H1 (cell line): Measurements from ENCODE around the gene ZFP36L2. TPM values are rescaled to one million over a fixed set of nuclear protein-coding genes. Genes with fewer than 3 reads are reported as not detected.

Experiments used
- CTCF ChIA-PET: fragments of 300-600 bp; sonication (Branson Sonifier 250); formaldehyde crosslinking; loops from one replicate; lab custom pipeline; 2021; ENCODE audit not compliant: partially characterized antibody; lab: Charles Lee
- POLR2A ChIA-PET: fragments of 300-600 bp; sonication (Branson Sonifier 250); formaldehyde crosslinking; loops from one replicate; lab custom pipeline; 2021; ENCODE audit warnings: inconsistent platforms; ENCODE audit not compliant: partially characterized antibody; lab: Charles Lee
- DNase-seq, 2 experiments: peaks; one replicate each; pipeline versions ENCODE4 v3.0.0 to v3.0.0-alpha.2; 2010 to 2022; ENCODE audit warnings: low spot score in 2 of 2, low read depth in 1 of 2, mixed read lengths in 1 of 2
- FAIRE-seq: peaks from 2 replicates; lab custom pipeline; 2011; peaks lifted over from hg19 to GRCh38; lab: Jason Lieb, UNC
- H2AFZ ChIP-seq: 2 replicates; pipeline ENCODE4 v1.8.1; 2012; ENCODE audit warnings: low read length, inconsistent platforms
- H2AK5ac ChIP-seq: 2 replicates; pipeline ENCODE4 v1.6.1; 2013; ENCODE audit warnings: low read depth, low read length
- H2BK120ac ChIP-seq: replicated peaks from 2 replicates; pipeline ENCODE3; 2013; ENCODE audit warnings: low read depth, low read length, inconsistent platforms
- H2BK12ac ChIP-seq: 2 replicates; pipeline ENCODE4 v1.6.1; 2013; ENCODE audit warnings: low read depth, low read length
- H2BK15ac ChIP-seq: 2 replicates; pipeline ENCODE4 v1.6.1; 2013; ENCODE audit warnings: low read length
- H2BK20ac ChIP-seq: 2 replicates; pipeline ENCODE4 v1.6.1; 2013; ENCODE audit warnings: low read length
- H2BK5ac ChIP-seq: 2 replicates; pipeline ENCODE4 v1.6.1; 2013; ENCODE audit warnings: low read depth, low read length
- H3K14ac ChIP-seq: 2 replicates; pipeline ENCODE4 v1.6.1; 2013; ENCODE audit warnings: inconsistent platforms; ENCODE audit not compliant: insufficient read length
- H3K18ac ChIP-seq: 2 replicates; pipeline ENCODE4 v1.6.1; 2013; ENCODE audit warnings: low read length; ENCODE audit errors: extremely low read depth
- H3K23ac ChIP-seq: 2 replicates; pipeline ENCODE4 v1.6.1; 2013; ENCODE audit warnings: inconsistent platforms; ENCODE audit not compliant: insufficient read length
- H3K23me2 ChIP-seq: 2 replicates; pipeline ENCODE4 v1.6.1; 2013; ENCODE audit warnings: low read depth, low read length
- H3K27ac ChIP-seq: 2 replicates; pipeline ENCODE4 v1.6.1; 2011; ENCODE audit warnings: low read depth, low read length, inconsistent platforms
- H3K27me3 ChIP-seq, 4 experiments: replicated peaks in 1 of 4; 1 replicate in 1 of 4; 2 replicates in 3 of 4; pipeline versions ENCODE4 v1.6.1 to v1.8.1; 2011 to 2013; ENCODE audit warnings: low read length in 3 of 4, mild to moderate bottlenecking in 3 of 4, inconsistent platforms in 2 of 4, mixed read lengths in 2 of 4, moderate library complexity in 1 of 4; ENCODE audit not compliant: control insufficient read depth in 3 of 4, insufficient read depth in 3 of 4; ENCODE audit errors: extremely low read depth in 1 of 4
- H3K36me3 ChIP-seq, 4 experiments: 2 replicates each; pipeline versions ENCODE4 v1.6.1 to v1.8.1; 2011 to 2013; ENCODE audit warnings: mild to moderate bottlenecking in 4 of 4, low read length in 3 of 4, moderate library complexity in 2 of 4, control low read depth in 1 of 4, inconsistent platforms in 1 of 4; ENCODE audit not compliant: insufficient read depth in 4 of 4, control insufficient read depth in 2 of 4
- H3K4ac ChIP-seq: replicated peaks from 2 replicates; pipeline ENCODE3; 2013; ENCODE audit warnings: low read length, low read depth, mixed read lengths, inconsistent platforms; ENCODE audit not compliant: insufficient read length
- H3K4me1 ChIP-seq, 4 experiments: replicated peaks in 1 of 4; 1 replicate in 1 of 4; 2 replicates in 3 of 4; pipeline versions ENCODE4 v1.6.1 to v1.8.1; 2011 to 2013; ENCODE audit warnings: low read length in 3 of 4, inconsistent platforms in 2 of 4, mixed read lengths in 1 of 4; ENCODE audit not compliant: insufficient read depth in 4 of 4, control insufficient read depth in 3 of 4
- H3K4me2 ChIP-seq, 2 experiments: 2 replicates each; pipeline versions ENCODE4 v1.6.1 to v1.8.1; 2011 to 2013; ENCODE audit warnings: low read depth in 2 of 2, low read length in 2 of 2, control low read depth in 1 of 2, inconsistent platforms in 1 of 2, mild to moderate bottlenecking in 1 of 2; ENCODE audit not compliant: insufficient read depth in 1 of 2
- H3K4me3 ChIP-seq, 4 experiments: fragments of 200-600, 300-600 bp in 1 of 4; sonication (generic), shearing (Covaris generic), sonication (Bioruptor Twin) in 1 of 4; 2 replicates each; pipeline versions ENCODE4 v1.5.1 to v1.8.1; 2011 to 2016; ENCODE audit warnings: low read length in 4 of 4, low read depth in 3 of 4, control low read depth in 2 of 4, inconsistent platforms in 2 of 4, mild to moderate bottlenecking in 2 of 4, mixed read lengths in 1 of 4, moderate library complexity in 1 of 4; ENCODE audit not compliant: insufficient read depth in 2 of 4; ENCODE audit errors: extremely low read depth in 1 of 4
- H3K56ac ChIP-seq: replicated peaks from 2 replicates; pipeline ENCODE3; 2013; ENCODE audit warnings: low read depth, mild to moderate bottlenecking, mixed read lengths, low read length, inconsistent platforms; ENCODE audit not compliant: insufficient read length
- H3K79me1 ChIP-seq: 2 replicates; pipeline ENCODE4 v1.6.1; 2013; ENCODE audit warnings: low read depth, low read length, control low read depth
- H3K79me2 ChIP-seq, 2 experiments: 2 replicates each; pipeline versions ENCODE4 v1.6.1 to v1.8.1; 2012 to 2013; ENCODE audit warnings: low read length in 2 of 2, mild to moderate bottlenecking in 2 of 2, inconsistent platforms in 1 of 2; ENCODE audit not compliant: insufficient read depth in 2 of 2, control insufficient read depth in 1 of 2
- H3K9ac ChIP-seq, 4 experiments: replicated peaks in 1 of 4; 1 replicate in 1 of 4; 2 replicates in 3 of 4; pipeline versions ENCODE4 v1.6.1 to v1.8.1; 2011 to 2013; ENCODE audit warnings: low read depth in 3 of 4, low read length in 3 of 4, control low read depth in 2 of 4, mild to moderate bottlenecking in 2 of 4, moderate library complexity in 2 of 4, inconsistent platforms in 1 of 4; ENCODE audit errors: extremely low read depth in 1 of 4
- H3K9me3 ChIP-seq, 2 experiments: 2 replicates each; pipeline versions ENCODE4 v1.6.1 to v1.8.1; 2012 to 2013; ENCODE audit warnings: mild to moderate bottlenecking in 2 of 2, moderate library complexity in 2 of 2, control low read depth in 1 of 2, inconsistent platforms in 1 of 2, low read depth in 1 of 2, low read length in 1 of 2, mixed read lengths in 1 of 2; ENCODE audit not compliant: insufficient read depth in 2 of 2
- H4K20me1 ChIP-seq, 2 experiments: replicated peaks in 1 of 2; 2 replicates each; pipeline versions ENCODE3 to v1.8.1; 2011 to 2013; ENCODE audit warnings: inconsistent platforms in 2 of 2, low read length in 2 of 2, mild to moderate bottlenecking in 1 of 2; ENCODE audit not compliant: insufficient read depth in 2 of 2, control insufficient read depth in 1 of 2
- H4K5ac ChIP-seq: 2 replicates; pipeline ENCODE4 v1.6.1; 2013; ENCODE audit warnings: low read length, low read depth, mixed read lengths, inconsistent platforms; ENCODE audit not compliant: insufficient read length
- H4K8ac ChIP-seq: 2 replicates; pipeline ENCODE4 v1.8.0; 2013; ENCODE audit warnings: mild to moderate bottlenecking, moderate library complexity, low read length, inconsistent platforms; ENCODE audit not compliant: insufficient read depth; ENCODE audit errors: extremely low read depth
- H4K91ac ChIP-seq: replicated peaks from 2 replicates; pipeline ENCODE3; 2013; ENCODE audit warnings: low read length, mixed read lengths, inconsistent platforms; ENCODE audit not compliant: insufficient read length
- RFX5 ChIP-seq: IDR thresholded peaks from 2 replicates; pipeline ENCODE4 v1.6.1; 2011; ENCODE audit warnings: low read depth, low read length, improper control_type of control experiment, borderline replicate concordance
- WGBS, 2 experiments: shearing (Covaris generic) in 1 of 2; methylation state at CpG; one replicate each; pipeline versions ENCODE4 v1.1.6 to v1.1.7; 2013 to 2015; ENCODE audit warnings: low lambda C conversion rate in 2 of 2, mixed read lengths in 2 of 2, inconsistent platforms in 1 of 2, low coverage in 1 of 2, missing lambda C conversion rate in 1 of 2; ENCODE audit not compliant: insufficient replicate concordance in 2 of 2, insufficient coverage in 1 of 2, insufficient read length in 1 of 2; ENCODE audit errors: extremely low coverage in 1 of 2, missing lambda C conversion rate in 1 of 2; 5-methylcytosine and 5-hydroxymethylcytosine counted together
- polyA plus RNA-seq, 7 experiments: library from polyadenylated mRNA; depleted of rRNA in 3 of 7; stranded (reverse) in 5 of 7; unstranded in 2 of 7; fragments of >200 nt in 5 of 7; fragments of 200-250 nt in 2 of 7; gene quantifications; 1 replicate in 5 of 7; 2 replicates in 1 of 7; 4 replicates in 1 of 7; pipeline versions ENCODE4 v1.2.1 to v1.2.3, GENCODE V29; 2011 to 2013; ENCODE audit warnings: missing spikeins in 2 of 7, mixed read lengths in 2 of 7
- total RNA-seq: library from RNA; stranded (reverse); fragmentation: NEBNext Ultra II Directional; extraction: Animal tissue kit (Norgen Biotek cat#: 25700); gene quantifications from 2 replicates; pipeline ENCODE4 v1.2.1, GENCODE V29; 2021

ZFP36L2 gene
- total and polyA plus RNA-seq, 2 of the 8 experiments (the other 6 are each of a cell fraction or from before 2014, with no cell fraction given), result 13.4 to 102 TPM

DNA sequence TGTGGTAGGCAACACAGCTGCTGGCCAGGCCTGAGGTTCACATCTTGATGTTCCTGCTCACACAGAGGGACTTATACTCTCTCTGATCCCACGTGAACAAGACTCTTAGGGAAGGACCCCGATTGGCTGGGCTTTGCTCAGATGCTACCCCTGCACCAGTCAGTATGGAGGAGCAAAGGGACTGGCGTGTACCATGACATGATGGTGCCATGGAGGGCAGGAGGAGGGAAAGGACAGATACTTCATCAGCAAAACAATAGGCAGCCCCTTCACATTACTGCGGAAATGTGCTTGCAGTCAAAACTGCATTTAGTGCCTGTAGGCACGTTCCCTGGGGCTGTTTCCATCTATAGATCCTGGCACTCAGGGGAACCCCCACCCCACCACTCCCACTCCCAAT is 42.7 kb downstream of the ZFP36L2 start:
- Histone ChIP-seq H2BK12ac (peak overlapping the region; percentile 95; the same call in 1 of the 2 replicates), H4K91ac (peak overlapping the region; percentile 92), H3K79me1 (no peaks in the 10 kb centered on the region), H2AFZ (no peak overlapping the region), H4K5ac (no peak overlapping the region), H3K4me1 (peaks cover 13 to 38% (median 26%) of the 10 kb centered on the region in 4 experiments), H3K9me3 (no peaks in the 10 kb centered on the region), H3K18ac (peak overlapping the region; percentile 67), H2BK120ac (peak overlapping the region; percentile 82), H3K23me2 (no peaks in the 10 kb centered on the region), H4K8ac (no peak overlapping the region; the same call in 1 of the 2 replicates), H3K9ac (no peak overlapping the region), H3K14ac (no peak overlapping the region), H3K79me2 (no peaks in the 10 kb centered on the region), H2BK20ac (peak overlapping the region; percentile 100)
- ChIA-PET CTCF (interaction anchor here (1.0 to 6.8 kb wide), 4 partner anchors 8 to 45 kb away, joined by 3 to 59 read pairs (median 10); partner anchors contain the start of gene ZFP36L2), POLR2A (no interaction called here)
- FAIRE-seq, result no peak
- TF ChIP-seq RFX5, result no peak
- TF ChIP-seq, all 59 proteins: peak for 0
- Histone ChIP-seq H3K36me3 (no peaks in the 10 kb centered on the region), H2BK5ac (peak overlapping the region; percentile 88; the same call in 1 of the 2 replicates), H3K4ac (peak overlapping the region; percentile 86), H3K4me2 (no peak overlapping the region), H3K27ac (no peak overlapping the region), H3K23ac (no peak overlapping the region), H3K4me3 (no peak overlapping the region), H3K56ac (no peak overlapping the region), H2AK5ac (peak overlapping the region; percentile 97), H4K20me1 (no peaks in the 10 kb centered on the region), H3K27me3 (no peaks in the 10 kb centered on the region), H2BK15ac (peak overlapping the region; percentile 98)
- DNase-seq, result no peak
- WGBS, 2 experiments, result 81% methylated on average over 5 of the region's 5 CpGs; no CpG with 5 or more reads in 1 of the 2 experiments
